ENCODE results near the gene TENM4.

TENM4 gene

GRCh38 chr11:79244798-79245197 lies 196.0 kb downstream of the TENM4 start:
- peaks cover 55% of the 10 kb centered on the region for H3K4me1 Mint-ChIP-seq
- DNase-seq, result no peak
- H3K27me3 Mint-ChIP-seq (ENCODE audit: low read depth, poor library complexity), result peaks cover 3% of the 10 kb centered on the region
- H3K27ac Mint-ChIP-seq, result peak overlapping the region; percentile 43
- H3K36me3 Mint-ChIP-seq (ENCODE audit: low read depth), result no peaks in the 10 kb centered on the region
- H3K9me3 Mint-ChIP-seq, result no peaks in the 10 kb centered on the region
- no peak overlapping the region for H3K4me3 Mint-ChIP-seq
- no peak for TF ChIP-seq CTCF (IDR thresholded peaks at IDR 0.05)

- Mint-ChIP-seq H3K9me3 (no peaks in the 10 kb centered on the region), H3K27me3 (ENCODE audit: low read depth, poor library complexity) (peaks cover 3% of the 10 kb centered on the region), H3K36me3 (ENCODE audit: low read depth) (no peaks in the 10 kb centered on the region), H3K27ac (peak overlapping the region; percentile 88), H3K4me3 (no peak overlapping the region), H3K4me1 (peaks cover 57% of the 10 kb centered on the region)
- no peak for DNase-seq
- no peak for TF ChIP-seq CTCF (IDR thresholded peaks at IDR 0.05)
These were observed 196.5 kb downstream of the TENM4 start for GRCh38 chr11:79244241-79244772.

- no peak for TF ChIP-seq CTCF (IDR thresholded peaks at IDR 0.05)
- no peaks in the 10 kb centered on the region for H3K36me3 Mint-ChIP-seq (ENCODE audit: low read depth)
- H3K27me3 Mint-ChIP-seq (ENCODE audit: low read depth, poor library complexity), result peaks cover 2% of the 10 kb centered on the region
- peak overlapping the region; percentile 96 for H3K27ac Mint-ChIP-seq
- peaks cover 59% of the 10 kb centered on the region for H3K4me1 Mint-ChIP-seq
- DNase-seq, result peak; percentile 39
- no peaks in the 10 kb centered on the region for H3K9me3 Mint-ChIP-seq
- no peak overlapping the region for H3K4me3 Mint-ChIP-seq
These were observed 197.2 kb downstream of the TENM4 start for GRCh38 chr11:79243422-79244210.

- H3K4me3 Mint-ChIP-seq, result no peak overlapping the region
- TF ChIP-seq CTCF (IDR thresholded peaks at IDR 0.05), result no peak
- no peak overlapping the region for H3K27ac Mint-ChIP-seq
- no peaks in the 10 kb centered on the region for H3K36me3 Mint-ChIP-seq (ENCODE audit: low read depth)
- H3K4me1 Mint-ChIP-seq, result peaks cover 66% of the 10 kb centered on the region
- DNase-seq, result no peak
- no peaks in the 10 kb centered on the region for H3K27me3 Mint-ChIP-seq (ENCODE audit: low read depth, poor library complexity)
- H3K9me3 Mint-ChIP-seq, result no peaks in the 10 kb centered on the region
These were observed 198.2 kb downstream of the TENM4 start for GRCh38 chr11:79242616-79243015.

GRCh38 chr11:79241852-79242241 lies 199.0 kb downstream of the TENM4 start:
- H3K36me3 Mint-ChIP-seq (ENCODE audit: low read depth), result no peaks in the 10 kb centered on the region
- no peak overlapping the region for H3K27ac Mint-ChIP-seq
- no peak for DNase-seq
- H3K9me3 Mint-ChIP-seq, result no peaks in the 10 kb centered on the region
- no peak overlapping the region for H3K4me3 Mint-ChIP-seq
- TF ChIP-seq CTCF (IDR thresholded peaks at IDR 0.05), result no peak
- H3K4me1 Mint-ChIP-seq, result peaks cover 73% of the 10 kb centered on the region
- H3K27me3 Mint-ChIP-seq (ENCODE audit: low read depth, poor library complexity), result no peaks in the 10 kb centered on the region

Measured in nephron progenitor cell (in vitro differentiated cells).